Activated B cell treated with CpG ODN at 0.5 μM for 24 hours (primary cell): Measurements from ENCODE around the gene BSDC1. TPM values are rescaled to one million over a fixed set of nuclear protein-coding genes. Genes with fewer than 3 reads are reported as not detected.

ENCODE experiments used
- ATAC-seq: fragments of 200-7000 bp; cut with Tn5 transposase; one replicate; pipeline ENCODE4 v1.10.0; 2021; ENCODE audit warnings: low read depth, mild to moderate bottlenecking, moderate library complexity
- CTCF ChIA-PET: fragments of 350-600 bp; sonication (Branson Sonifier 250); formaldehyde crosslinking; loops from one replicate; lab custom pipeline; 2021; ENCODE audit warnings: antibody characterized with exemption; lab: Charles Lee
- POLR2A ChIA-PET: fragments of 350-600 bp; sonication (Branson Sonifier 250); formaldehyde crosslinking; loops from one replicate; lab custom pipeline; 2021; ENCODE audit warnings: antibody characterized with exemption; lab: Charles Lee
- DNase-seq: peaks from one replicate; pipeline ENCODE4 v3.0.0; 2022
- H3K27ac Mint-ChIP-seq: one replicate; pipeline ENCODE4 v1.8.0; 2020; ENCODE audit warnings: mixed read lengths
- H3K27me3 Mint-ChIP-seq: one replicate; pipeline ENCODE4 v1.8.0; 2021; ENCODE audit warnings: mixed read lengths
- H3K36me3 Mint-ChIP-seq: one replicate; pipeline ENCODE4 v1.8.0; 2021; ENCODE audit warnings: low read depth, mixed read lengths
- H3K4me1 Mint-ChIP-seq: one replicate; pipeline ENCODE4 v1.8.0; 2021; ENCODE audit warnings: mixed read lengths
- H3K4me3 Mint-ChIP-seq: one replicate; pipeline ENCODE4 v1.8.0; 2020; ENCODE audit warnings: mild to moderate bottlenecking, mixed read lengths
- H3K9me3 Mint-ChIP-seq: one replicate; pipeline ENCODE4 v1.8.0; 2020; ENCODE audit warnings: mixed read lengths
- CTCF ChIP-seq: fragments of 200-600 bp; IDR thresholded peaks from one replicate; pipeline ENCODE4 v1.8.0; 2022; ENCODE audit warnings: antibody characterized with exemption, mild to moderate bottlenecking
- intact Hi-C: fragments of 100-400 bp; cut with micrococcal nuclease; formaldehyde crosslinking; loops from one replicate; pipeline ENCODE4 v1.15.1; 2024
- total RNA-seq: library from RNA; stranded (reverse); gene quantifications from 2 replicates; pipeline ENCODE4 v1.2.3, GENCODE V29; 2022

The BSDC1 gene
- total RNA-seq, 1 donor from 2014 or later = 72.2 TPM

- no peaks in the 10 kb centered on the region for H3K27me3 Mint-ChIP-seq
- POLR2A ChIA-PET = interaction anchor here (0.7 to 6.5 kb wide), 8 partner anchors 8 to 105 kb away, joined by 3 to 121 read pairs (median 3); partner anchors contain the start of genes FAM229A and MARCKSL1
- DNase-seq (no peak), ATAC-seq (no peak)
- CTCF ChIA-PET = interaction anchor here (1.2 kb wide), 1 partner anchor 112 kb away, joined by 4 read pairs; no protein-coding TSS in a partner anchor
- H3K27ac Mint-ChIP-seq = no peak overlapping the region
- H3K4me1 Mint-ChIP-seq = peaks cover 24% of the 10 kb centered on the region
- no peaks in the 10 kb centered on the region for H3K9me3 Mint-ChIP-seq
- intact Hi-C loops = loop anchor here (5.0 kb wide), 1 partner anchor 61 kb away; the partner anchor contains the start of gene HDAC1
- TF ChIP-seq CTCF = no peak
- no peaks in the 10 kb centered on the region for H3K36me3 Mint-ChIP-seq
- H3K4me3 Mint-ChIP-seq = peak overlapping the region; percentile 66
Measured at GRCh38 chr1:32352831-32353383, 41.3 kb downstream of the BSDC1 start.

- no peak for TF ChIP-seq CTCF
- H3K4me1 Mint-ChIP-seq = peaks cover 22% of the 10 kb centered on the region
- no peaks in the 10 kb centered on the region for H3K27me3 Mint-ChIP-seq
- CTCF ChIA-PET = interaction anchor here (1.2 kb wide), 2 partner anchors 112 to 136 kb away, joined by 3 to 4 read pairs; no protein-coding TSS in a partner anchor
- no peak for DNase-seq
- H3K4me3 Mint-ChIP-seq = peak overlapping the region; percentile 66
- peak overlapping the region; percentile 66 for H3K27ac Mint-ChIP-seq
- no peaks in the 10 kb centered on the region for H3K9me3 Mint-ChIP-seq
- intact Hi-C loops = loop anchor here (5.0 kb wide), 1 partner anchor 60 kb away; the partner anchor contains the start of gene HDAC1
- POLR2A ChIA-PET = interaction anchor here (0.7 to 6.5 kb wide), 12 partner anchors 8 to 299 kb away, joined by 3 to 121 read pairs (median 8); partner anchors contain the start of genes BSDC1, FAM229A, MARCKSL1 and RBBP4
- H3K36me3 Mint-ChIP-seq = no peaks in the 10 kb centered on the region
- no peak for ATAC-seq
Measured at GRCh38 chr1:32352239-32352745, 41.9 kb downstream of the BSDC1 start.

- ATAC-seq = peak; percentile 96
- POLR2A ChIA-PET = interaction anchor here (0.6 to 6.5 kb wide), 22 partner anchors 9 to 1590 kb away, joined by 3 to 121 read pairs (median 6); partner anchors contain the start of genes BSDC1, CCDC28B, FAM229A and HDAC1
Measured at GRCh38 chr1:32351399-32352238, 42.6 kb downstream of the BSDC1 start.

GRCh38 chr1:32350785-32351398 lies 43.3 kb downstream of the BSDC1 start:
- TF ChIP-seq CTCF = no peak
- Mint-ChIP-seq H3K27me3 (no peaks in the 10 kb centered on the region), H3K9me3 (no peaks in the 10 kb centered on the region), H3K27ac (peak overlapping the region; percentile 91), H3K36me3 (no peaks in the 10 kb centered on the region), H3K4me3 (peak overlapping the region; percentile 91), H3K4me1 (peaks cover 22% of the 10 kb centered on the region)
- POLR2A ChIA-PET = interaction anchor here (0.6 to 6.5 kb wide), 19 partner anchors 9 to 1589 kb away, joined by 3 to 121 read pairs (median 6); partner anchors contain the start of genes BSDC1, CCDC28B, FAM229A and HDAC1
- intact Hi-C loops = loop anchor here (1.0 to 5.0 kb wide), 5 partner anchors 9 to 278 kb away; partner anchors contain the start of genes BSDC1, HDAC1 and MARCKSL1
- ATAC-seq = peak; percentile 76
- CTCF ChIA-PET = interaction anchor here (1.3 to 1.5 kb wide), 2 partner anchors 10 to 14 kb away, joined by 3 to 13 read pairs; partner anchors contain the start of gene MARCKSL1
- no peak for DNase-seq

More at GRCh38 chr1:32351399-32352238, 42.6 kb downstream of the BSDC1 start:
- Mint-ChIP-seq H3K9me3 (no peaks in the 10 kb centered on the region), H3K4me1 (peaks cover 22% of the 10 kb centered on the region), H3K27me3 (no peaks in the 10 kb centered on the region), H3K4me3 (peak overlapping the region; percentile 91), H3K36me3 (no peaks in the 10 kb centered on the region), H3K27ac (peak overlapping the region; percentile 91)
- CTCF ChIA-PET = interaction anchor here (1.2 to 1.5 kb wide), 3 partner anchors 9 to 136 kb away, joined by 3 to 13 read pairs (median 3); partner anchors contain the start of gene MARCKSL1
- TF ChIP-seq CTCF = no peak
- intact Hi-C loops = loop anchor here (1.0 to 5.0 kb wide), 5 partner anchors 9 to 278 kb away; partner anchors contain the start of genes BSDC1, HDAC1 and MARCKSL1
- DNase-seq = peak; percentile 90
